GM23248 (cell line): ENCODE data around the gene TDRD3.

Experiments
- EZH2 ChIP-seq: fragments of 200-600 bp; sonication (generic); IDR thresholded peaks from 2 replicates; pipeline ENCODE4 v1.6.1; 2018; ENCODE audit warnings: antibody characterized with exemption, mild to moderate bottlenecking; ENCODE audit not compliant: insufficient read depth, poor library complexity, severe bottlenecking
- EZH2phosphoT487 ChIP-seq: fragments of 200-600 bp; sonication (generic); IDR thresholded peaks from 2 replicates; pipeline ENCODE4 v1.6.1; 2018; ENCODE audit warnings: antibody characterized with exemption, moderate library complexity, mild to moderate bottlenecking, low read depth; ENCODE audit not compliant: insufficient read depth

DNA sequence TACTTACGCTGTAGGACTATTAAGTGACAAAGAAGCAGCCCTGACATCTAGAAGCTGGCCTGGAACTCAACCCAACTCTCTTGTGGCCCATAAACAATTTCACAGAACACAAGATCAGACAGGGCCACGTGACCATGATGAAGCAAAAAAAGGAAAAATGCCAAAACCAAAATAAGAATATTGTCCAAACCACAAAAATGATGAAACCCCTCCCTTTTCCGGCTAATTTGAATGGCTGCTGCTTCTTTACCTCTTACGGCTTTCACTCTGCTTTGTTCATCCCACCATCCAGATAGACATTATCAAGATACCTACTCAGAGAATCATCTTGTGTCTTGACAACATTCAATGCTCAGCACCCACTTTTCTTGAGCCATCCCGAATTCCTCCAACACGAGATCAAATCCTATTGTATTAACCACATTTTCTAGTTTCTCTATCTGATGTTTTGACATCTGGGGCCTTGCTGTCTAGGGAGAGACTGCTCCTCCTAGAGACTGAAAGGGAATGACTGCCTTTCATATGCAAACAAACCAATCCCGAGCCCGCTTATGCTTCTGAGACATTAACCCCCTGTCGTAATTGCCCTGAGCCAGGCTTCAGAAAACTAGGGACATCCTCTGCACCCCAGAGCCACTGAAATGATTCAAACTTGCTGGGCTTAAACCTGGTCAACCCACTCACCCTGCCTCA, 186.3 kb downstream of the TDRD3 start:
- TF ChIP-seq EZH2phosphoT487 (no peak), EZH2 (no peak)
